ENCODE measurements around the gene GPR6.

GPR6 gene

GRCh38 chr6:110002676-110003075 lies 24.6 kb downstream of the GPR6 start:
- DNase-seq, result no peak

DNA sequence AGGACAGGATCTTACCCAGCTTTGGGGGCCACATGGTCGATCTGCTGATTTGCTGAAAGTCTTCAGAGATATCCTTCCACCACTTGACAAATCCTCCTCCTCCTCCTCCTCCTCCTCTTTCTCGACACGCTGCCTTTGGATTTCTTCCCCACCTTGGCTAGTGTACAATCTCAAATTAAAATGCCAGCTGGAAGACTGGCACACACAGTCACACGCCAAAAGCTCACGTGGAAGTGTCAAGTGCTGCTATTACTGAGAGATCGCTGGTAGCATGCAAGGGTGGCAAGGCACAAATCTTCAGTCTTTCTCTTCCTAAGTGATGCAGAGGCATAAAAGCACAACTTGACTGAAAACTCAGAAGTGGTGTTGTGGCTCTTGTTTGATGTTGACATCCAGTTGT lies 35.3 kb downstream of the GPR6 start:
- no peak for DNase-seq

DNA sequence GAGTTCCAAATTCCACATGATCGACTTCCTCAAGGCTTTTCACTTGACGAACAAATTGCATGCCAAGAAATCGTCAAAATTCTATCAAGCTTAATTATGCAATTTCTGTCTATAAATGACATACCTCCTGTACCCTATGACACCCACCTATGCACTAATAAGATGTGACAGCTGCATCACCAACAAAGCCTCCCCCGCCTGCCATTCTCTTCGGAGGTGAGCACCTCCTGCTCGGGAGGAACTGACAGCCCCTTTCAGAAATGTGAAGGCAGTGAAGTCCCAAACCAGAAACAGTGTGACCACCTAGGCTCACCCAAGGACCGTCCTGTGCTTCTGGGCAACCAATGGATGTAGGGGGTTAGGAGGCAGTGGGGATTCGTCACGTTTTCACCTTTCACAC lies 37.1 kb downstream of the GPR6 start:
- no peak for DNase-seq

DNA sequence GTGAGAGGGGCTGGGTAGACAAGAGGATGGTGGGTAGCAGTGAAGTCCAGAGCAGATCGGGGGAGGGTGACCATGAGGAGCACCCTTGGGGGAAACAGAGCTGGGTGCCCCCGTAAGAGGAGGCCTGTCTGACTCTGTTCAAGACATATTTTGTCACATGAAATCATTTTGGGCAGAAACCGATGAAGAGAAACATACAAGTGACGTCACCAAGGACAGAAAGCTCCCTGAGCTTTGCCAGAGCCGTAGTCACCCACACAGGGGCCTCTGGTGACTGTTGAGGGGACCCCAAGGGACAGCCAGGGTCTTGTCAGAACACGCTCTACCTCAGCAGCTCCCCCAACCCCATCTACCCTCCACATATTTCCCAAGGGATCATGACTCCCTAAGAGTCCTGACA lies 39.2 kb downstream of the GPR6 start:
- DNase-seq, result no peak

GRCh38 chr6:110017946-110018345 lies 39.8 kb downstream of the GPR6 start:
- no peak for DNase-seq

DNA sequence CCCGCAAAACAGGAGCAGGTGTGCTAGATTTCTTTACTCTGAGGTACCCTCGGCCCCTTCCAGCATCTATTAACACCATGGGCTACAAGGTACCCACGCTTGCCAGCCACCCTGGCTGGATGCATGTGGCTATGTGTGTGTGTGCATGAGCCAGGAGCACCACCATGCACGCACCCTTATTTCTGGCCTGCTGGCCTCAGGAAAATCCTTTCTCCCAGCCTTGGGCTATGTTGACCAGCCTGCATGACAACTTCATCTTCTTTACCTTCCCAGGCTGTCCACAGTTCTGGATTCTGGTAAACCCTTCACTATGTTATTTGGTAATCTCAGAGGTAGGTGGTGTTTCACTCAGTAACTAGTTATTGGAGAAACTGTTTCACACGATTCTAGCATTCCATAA lies 40.4 kb downstream of the GPR6 start:
- DNase-seq, result no peak

DNA sequence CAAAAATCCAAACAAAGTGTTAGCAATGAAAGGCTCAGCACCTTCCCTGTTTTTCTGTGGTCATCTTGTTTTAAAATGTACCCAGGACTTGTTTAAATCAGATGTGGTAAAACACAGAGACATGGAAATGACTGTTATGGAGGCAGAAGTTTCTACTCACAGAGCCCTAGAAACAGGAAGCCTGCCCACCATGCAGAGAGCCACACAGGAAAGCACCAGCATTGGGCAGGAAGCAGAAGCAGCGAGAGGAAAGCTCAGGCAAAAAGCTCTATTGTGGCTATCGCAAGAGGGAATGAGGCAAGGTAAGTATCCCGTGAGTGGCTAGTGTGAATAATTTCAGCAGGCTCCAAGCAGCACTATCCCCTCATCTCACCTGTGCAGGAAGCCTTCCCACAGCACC lies 42.8 kb downstream of the GPR6 start:
- DNase-seq, result no peak

- DNase-seq, result no peak
These were observed 51.0 kb downstream of the GPR6 start for GRCh38 chr6:110029144-110029543.

Data from right hindlimb (tissue), 1 donor.